Right atrium auricular region (tissue), 2 donors: ENCODE measurements around the gene PRRT2. TPM values are rescaled to one million over a fixed set of nuclear protein-coding genes. Genes with fewer than 3 reads are reported as not detected.

ENCODE experiments used
- DNase-seq: peaks from one replicate; pipeline ENCODE4 v3.0.0-alpha.2; 2019; ENCODE audit warnings: low spot score
- H3K27ac ChIP-seq, 2 donors: fragments of 200-600 bp; sonication (generic); 1 replicate in 1 of 2; 2 replicates in 1 of 2; pipeline ENCODE4 v1.5.1; 2016 to 2019
- H3K27me3 ChIP-seq, 2 donors: fragments of 200-600 bp; sonication (generic); one replicate each; pipeline versions ENCODE4 v1.5.1 to v1.6.0; 2017 to 2019
- H3K36me3 ChIP-seq: fragments of 200-600 bp; sonication (generic); one replicate; pipeline ENCODE4 v1.5.1; 2016
- H3K4me1 ChIP-seq, 2 donors: fragments of 200-600 bp; sonication (generic); one replicate each; pipeline versions ENCODE4 v1.5.1 to v1.6.0; 2017 to 2019
- H3K4me3 ChIP-seq, 2 donors: fragments of 200-600 bp; sonication (generic); 1 replicate in 1 of 2; 2 replicates in 1 of 2; pipeline ENCODE4 v1.5.1; 2017 to 2019; ENCODE audit warnings: mild to moderate bottlenecking in 1 of 2, moderate library complexity in 1 of 2
- H3K9me3 ChIP-seq, 2 donors: fragments of 200-600 bp; sonication (generic); one replicate each; pipeline ENCODE4 v1.5.1; 2019
- total RNA-seq, 2 donors: library from RNA; depleted of rRNA; stranded (reverse); fragments of >200 nt; gene quantifications; one replicate each; pipeline ENCODE4 v1.1.0, GENCODE V29; 2016
- TF ChIP-seq, protein P1 (sequence below), 2 donors: fragments of 200-600 bp; sonication (generic); IDR thresholded peaks; one replicate each; pipeline ENCODE4 v1.5.1; 2019; ENCODE audit warnings: antibody characterized with exemption in 2 of 2

Gene PRRT2
- total RNA-seq, 2 donors from 2014 or later = 0.51 to 0.52 TPM

DNA sequence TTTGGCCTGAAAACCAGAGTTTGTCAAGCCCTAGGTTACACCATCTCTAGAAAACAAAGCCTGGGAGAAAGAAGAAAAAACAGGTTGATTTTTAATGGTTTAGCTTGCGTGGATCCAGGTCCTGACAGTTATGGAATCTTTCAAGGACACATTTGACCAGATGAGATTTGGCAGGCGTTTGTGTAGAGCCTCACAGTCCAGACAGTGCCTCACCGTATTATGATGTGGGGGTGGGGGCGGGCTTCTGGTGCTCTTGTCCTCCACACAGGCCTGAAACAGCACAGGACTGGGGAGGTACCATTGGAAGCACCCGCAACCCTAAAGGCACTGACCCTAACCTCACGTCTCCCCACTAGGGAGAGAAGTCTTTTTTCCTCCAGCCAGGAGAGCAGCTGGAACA is 27.8 kb downstream of the PRRT2 start:
- Histone ChIP-seq H3K9me3 (no peaks in the 10 kb centered on the region), H3K4me1 (no peaks in the 10 kb centered on the region), H3K27me3 (no peaks in the 10 kb centered on the region), H3K4me3 (no peak overlapping the region), H3K27ac (no peak overlapping the region), H3K36me3 (peaks cover 85% of the 10 kb centered on the region)
- TF ChIP-seq, protein P1, sequence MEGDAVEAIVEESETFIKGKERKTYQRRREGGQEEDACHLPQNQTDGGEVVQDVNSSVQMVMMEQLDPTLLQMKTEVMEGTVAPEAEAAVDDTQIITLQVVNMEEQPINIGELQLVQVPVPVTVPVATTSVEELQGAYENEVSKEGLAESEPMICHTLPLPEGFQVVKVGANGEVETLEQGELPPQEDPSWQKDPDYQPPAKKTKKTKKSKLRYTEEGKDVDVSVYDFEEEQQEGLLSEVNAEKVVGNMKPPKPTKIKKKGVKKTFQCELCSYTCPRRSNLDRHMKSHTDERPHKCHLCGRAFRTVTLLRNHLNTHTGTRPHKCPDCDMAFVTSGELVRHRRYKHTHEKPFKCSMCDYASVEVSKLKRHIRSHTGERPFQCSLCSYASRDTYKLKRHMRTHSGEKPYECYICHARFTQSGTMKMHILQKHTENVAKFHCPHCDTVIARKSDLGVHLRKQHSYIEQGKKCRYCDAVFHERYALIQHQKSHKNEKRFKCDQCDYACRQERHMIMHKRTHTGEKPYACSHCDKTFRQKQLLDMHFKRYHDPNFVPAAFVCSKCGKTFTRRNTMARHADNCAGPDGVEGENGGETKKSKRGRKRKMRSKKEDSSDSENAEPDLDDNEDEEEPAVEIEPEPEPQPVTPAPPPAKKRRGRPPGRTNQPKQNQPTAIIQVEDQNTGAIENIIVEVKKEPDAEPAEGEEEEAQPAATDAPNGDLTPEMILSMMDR (IDR thresholded peaks at IDR 0.05) = no peak
- DNase-seq = no peak

DNA sequence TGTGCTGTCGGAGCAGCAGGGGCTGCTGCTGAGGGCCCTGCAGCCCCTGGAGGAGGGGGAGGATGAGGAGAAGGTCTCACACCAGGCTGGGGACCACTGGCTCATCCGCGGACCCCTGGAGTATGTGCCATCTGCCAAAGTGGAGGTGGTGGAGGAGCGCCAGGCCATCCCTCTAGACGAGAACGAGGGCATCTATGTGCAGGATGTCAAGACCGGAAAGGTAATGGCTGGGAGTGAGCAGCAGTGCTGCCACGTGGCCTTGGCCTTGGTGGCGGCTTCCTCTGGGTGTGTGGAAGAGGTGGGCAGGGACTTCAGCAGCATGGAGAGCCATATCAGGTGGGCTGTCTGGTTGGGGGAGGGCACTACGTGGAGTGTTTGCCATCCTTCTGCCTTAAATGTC is 28.2 kb downstream of the PRRT2 start:
- no peak overlapping the region for H3K27ac ChIP-seq
- no peak for DNase-seq
- peaks cover 86% of the 10 kb centered on the region for H3K36me3 ChIP-seq

GRCh38 chr16:29841631-29842030 is 29.6 kb downstream of the PRRT2 start:
- no peaks in the 10 kb centered on the region for H3K9me3 ChIP-seq
- no peak for DNase-seq
- TF ChIP-seq, protein P1 (IDR thresholded peaks at IDR 0.05) = no peak
- H3K36me3 ChIP-seq = peaks cover 84% of the 10 kb centered on the region
- no peaks in the 10 kb centered on the region for H3K4me1 ChIP-seq
- no peak overlapping the region for H3K4me3 ChIP-seq
- no peak overlapping the region for H3K27ac ChIP-seq
- H3K27me3 ChIP-seq = no peaks in the 10 kb centered on the region

More for the DNA sequence above, 28.2 kb downstream of the PRRT2 start:
- Histone ChIP-seq H3K4me1 (no peaks in the 10 kb centered on the region), H3K27me3 (no peaks in the 10 kb centered on the region), H3K9me3 (no peaks in the 10 kb centered on the region), H3K4me3 (no peak overlapping the region)
- TF ChIP-seq, protein P1 (IDR thresholded peaks at IDR 0.05) = no peak

DNA sequence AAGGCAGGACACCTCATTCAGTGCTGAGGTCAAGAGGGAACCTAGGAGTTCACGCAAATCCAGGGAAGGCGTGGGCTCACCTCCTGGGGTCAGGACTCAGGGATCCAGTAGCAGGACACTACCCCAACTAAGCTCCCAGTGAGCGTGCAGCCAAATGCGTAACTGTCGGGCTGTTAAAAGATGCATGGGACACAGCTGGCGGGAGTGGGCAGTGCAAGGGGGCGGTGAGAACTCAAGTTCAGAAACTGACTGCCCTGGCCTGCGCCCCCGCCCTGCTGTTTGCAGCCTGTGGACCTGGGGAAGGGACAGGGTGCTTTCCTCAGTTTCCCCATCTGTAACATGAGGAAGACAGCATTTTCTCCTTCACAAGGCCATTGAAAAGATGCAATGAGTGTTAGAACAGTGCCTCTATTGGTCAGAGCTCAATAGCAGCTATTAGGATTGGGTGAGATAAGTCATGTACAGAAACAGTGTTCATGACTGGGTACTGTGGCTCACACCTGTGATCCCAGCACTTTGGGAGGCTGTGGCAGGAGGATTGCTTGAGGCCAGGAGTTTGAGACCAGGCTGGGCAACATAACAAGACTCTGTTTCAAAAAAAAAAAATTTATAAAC is 30.8 kb downstream of the PRRT2 start:
- H3K27ac ChIP-seq = no peak overlapping the region
- H3K4me3 ChIP-seq = no peak overlapping the region
- peaks cover 86% of the 10 kb centered on the region for H3K36me3 ChIP-seq
- TF ChIP-seq, protein P1 (IDR thresholded peaks at IDR 0.05) = no peak
- no peaks in the 10 kb centered on the region for H3K4me1 ChIP-seq
- H3K9me3 ChIP-seq = no peaks in the 10 kb centered on the region
- no peak for DNase-seq
- no peaks in the 10 kb centered on the region for H3K27me3 ChIP-seq

DNA sequence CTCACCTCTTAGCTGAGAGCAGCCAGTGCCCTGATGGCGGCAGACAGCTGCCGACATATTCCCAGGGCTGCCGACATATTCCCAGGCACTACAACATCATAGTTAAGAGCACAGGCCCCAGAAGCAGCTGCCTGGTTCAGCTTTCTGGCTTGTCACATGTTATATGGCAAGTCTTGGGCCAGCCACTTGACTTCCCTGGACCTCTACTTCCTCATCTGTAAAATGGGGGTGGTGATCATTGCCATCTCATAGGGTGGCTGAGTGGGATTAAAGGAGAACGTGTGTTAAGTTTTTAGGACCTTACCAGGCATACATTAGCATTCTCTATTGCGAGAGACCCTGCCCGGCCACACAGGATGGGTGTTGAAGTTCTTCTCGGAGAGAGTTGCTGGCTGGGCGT is 31.9 kb downstream of the PRRT2 start:
- H3K4me1 ChIP-seq = no peaks in the 10 kb centered on the region

More for the DNA sequence above, 31.9 kb downstream of the PRRT2 start:
- Histone ChIP-seq H3K4me3 (no peak overlapping the region), H3K9me3 (no peaks in the 10 kb centered on the region), H3K27ac (no peak overlapping the region), H3K27me3 (no peaks in the 10 kb centered on the region), H3K36me3 (peaks cover 83% of the 10 kb centered on the region)
- DNase-seq = no peak
- TF ChIP-seq, protein P1 (IDR thresholded peaks at IDR 0.05) = no peak
